Fibroblast of peridontal ligament (primary cell): ENCODE data around the gene ACBD4.
A peak's percentile ranks its signal among the peaks of the same experiment; 100 is the strongest.

Experiments
- DNase-seq: peaks from one replicate; pipeline ENCODE4 v3.0.0-alpha.2; 2010; ENCODE audit errors: extremely low read depth

Gene ACBD4

DNA sequence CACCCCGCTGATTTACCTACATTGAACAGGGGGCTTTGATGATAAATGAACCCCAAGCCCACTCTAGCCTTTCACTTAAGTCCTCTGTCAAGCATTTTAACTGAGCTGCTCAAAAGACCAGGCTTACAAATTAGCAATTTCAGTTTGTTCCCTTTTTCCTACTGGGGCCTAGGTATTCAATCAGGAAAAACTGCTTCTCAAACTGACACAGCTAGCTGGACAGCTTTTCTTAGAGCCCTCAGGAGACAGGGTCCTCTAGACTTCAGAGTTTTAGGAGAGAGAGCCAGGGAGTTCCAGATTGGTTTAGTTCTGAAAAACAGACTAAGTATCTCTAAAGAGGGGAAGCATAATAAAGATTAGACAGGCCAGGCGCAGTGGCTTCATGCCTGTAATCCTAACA is 20.0 kb downstream of the ACBD4 start:
- no peak for DNase-seq

DNA sequence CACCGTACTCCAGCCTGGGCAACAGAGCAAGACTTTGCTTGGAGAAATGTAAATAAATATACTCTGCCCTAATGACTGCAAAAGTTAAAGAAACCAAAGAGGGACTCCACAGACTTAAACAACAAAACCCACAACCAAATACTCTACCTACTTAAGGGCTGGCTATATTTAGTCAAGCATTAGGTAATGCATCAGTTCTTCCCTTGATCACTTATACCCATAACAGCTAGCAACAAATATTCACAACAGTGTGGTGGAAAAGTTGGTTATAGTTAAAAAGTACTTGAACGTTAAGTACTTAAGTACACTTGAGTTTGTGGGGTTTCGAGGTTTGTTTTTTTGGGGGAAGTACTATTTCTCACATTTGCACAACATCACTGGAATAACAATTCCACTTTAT is 20.8 kb downstream of the ACBD4 start:
- no peak for DNase-seq

DNA sequence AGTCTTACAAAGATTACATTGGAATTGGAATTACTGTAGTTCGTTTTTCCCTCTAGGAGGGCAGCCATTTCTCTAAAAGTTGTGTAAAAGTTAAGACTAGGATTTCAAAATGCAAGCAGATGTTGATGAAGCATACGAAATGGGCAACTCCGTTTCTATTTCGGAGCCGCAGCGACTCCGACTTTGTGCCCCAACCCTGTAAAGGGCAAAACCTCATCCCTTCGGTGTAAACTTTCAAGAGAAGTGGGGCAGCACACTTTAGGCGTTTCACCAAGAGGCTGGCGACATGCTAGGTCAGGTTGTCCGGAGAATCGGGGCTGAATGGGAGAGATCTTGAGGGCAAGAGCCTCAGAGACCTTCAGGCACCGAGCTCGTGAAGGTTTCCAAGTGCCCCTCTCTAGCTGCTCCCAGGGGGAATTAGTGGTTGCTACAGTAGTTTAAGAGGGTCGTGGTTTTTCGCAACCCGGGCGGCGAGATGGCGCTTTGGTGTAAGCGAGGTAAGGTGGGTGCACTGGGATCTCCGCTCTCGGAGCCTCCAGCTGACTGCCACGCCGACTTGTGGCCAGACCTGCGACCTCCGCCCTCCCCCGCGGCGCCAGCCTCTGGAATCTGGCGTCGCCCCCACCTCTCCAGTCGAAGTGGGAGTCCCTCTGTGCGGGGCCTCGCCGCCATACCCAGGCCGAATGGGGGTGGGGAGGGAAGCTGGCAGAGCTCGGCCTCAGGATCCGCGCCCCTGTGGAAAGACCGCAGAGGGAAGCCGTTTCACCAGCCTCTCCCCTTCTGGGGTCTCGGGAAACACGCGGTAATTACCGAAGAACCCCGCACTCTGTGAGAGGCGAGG is 25.2 kb downstream of the ACBD4 start:
- DNase-seq = peak; percentile 52

DNA sequence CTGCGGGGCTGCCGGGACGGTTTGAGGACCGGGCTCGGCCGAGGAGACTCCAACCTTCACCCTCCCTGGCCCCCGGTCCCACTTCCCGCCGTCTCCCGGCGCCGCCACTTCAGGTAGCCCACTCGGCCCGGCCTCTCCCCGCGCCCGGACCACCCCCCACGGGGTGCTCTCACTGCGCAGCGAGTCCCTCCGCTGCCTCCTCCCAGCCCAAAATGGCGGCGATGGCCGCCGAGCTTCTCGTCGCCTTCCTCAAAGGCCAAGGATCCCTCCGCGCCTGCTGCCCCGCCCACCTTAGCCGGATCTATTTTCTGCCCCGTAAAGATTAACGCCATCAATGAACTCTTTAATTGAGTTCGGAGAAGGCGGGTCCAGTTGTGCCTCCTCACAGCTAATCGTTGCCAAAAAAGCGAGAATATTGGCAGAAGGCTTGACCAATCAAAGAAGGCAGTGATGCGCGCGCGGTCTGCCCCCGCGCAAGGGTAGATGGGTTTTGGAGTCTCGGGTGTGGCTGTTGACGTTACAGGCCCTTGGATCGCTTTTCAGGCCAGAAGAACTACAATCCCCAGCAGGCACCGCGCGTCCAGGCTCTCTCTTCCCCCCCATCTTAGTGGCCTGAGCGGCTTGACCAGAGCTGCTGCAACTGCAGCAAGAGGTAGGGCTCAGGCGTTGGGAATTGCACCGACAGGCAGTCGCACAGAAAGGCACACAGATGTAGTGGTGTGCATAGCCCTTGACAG is 26.0 kb downstream of the ACBD4 start, which contains the start of gene HEXIM2:
Gene HEXIM2 (plus strand): TSS at position 588 of the 737 bp plus-strand sequence. CDS start 919 bp downstream, outside the sequence.
- DNase-seq = peak; percentile 100

DNA sequence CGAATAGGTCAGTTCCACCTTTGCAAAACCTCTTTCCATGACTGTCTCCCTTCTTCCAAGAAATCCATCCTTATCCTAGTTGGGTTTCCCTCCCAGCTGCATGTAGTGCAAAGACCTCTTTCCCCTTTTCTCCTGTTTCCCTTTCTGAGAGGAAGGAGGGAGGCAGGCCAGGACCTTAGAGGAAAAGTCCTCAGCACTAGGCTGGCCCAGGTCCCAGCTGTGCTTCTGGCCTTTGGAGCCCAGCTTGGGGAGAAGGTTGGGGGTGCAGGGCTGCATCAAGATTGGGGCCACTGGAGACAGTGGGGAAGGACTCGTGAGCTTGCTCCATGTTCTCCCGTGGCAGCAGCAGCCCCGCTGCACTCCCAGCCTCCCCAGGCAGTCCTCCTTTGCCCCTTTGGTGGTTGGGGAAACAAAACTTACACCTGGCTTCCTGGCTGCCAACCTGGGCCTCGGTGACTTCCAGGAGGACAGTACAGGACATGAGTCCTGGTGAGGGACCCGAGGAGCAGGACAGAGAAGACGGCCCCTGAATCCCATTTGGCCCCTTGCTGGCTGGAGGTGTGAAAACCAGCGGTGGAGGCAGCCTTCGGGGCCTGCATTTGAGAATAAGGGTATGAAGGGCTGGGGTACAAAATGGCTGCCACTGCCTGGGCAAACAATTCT is 26.7 kb downstream of the ACBD4 start:
- DNase-seq = no peak

DNA sequence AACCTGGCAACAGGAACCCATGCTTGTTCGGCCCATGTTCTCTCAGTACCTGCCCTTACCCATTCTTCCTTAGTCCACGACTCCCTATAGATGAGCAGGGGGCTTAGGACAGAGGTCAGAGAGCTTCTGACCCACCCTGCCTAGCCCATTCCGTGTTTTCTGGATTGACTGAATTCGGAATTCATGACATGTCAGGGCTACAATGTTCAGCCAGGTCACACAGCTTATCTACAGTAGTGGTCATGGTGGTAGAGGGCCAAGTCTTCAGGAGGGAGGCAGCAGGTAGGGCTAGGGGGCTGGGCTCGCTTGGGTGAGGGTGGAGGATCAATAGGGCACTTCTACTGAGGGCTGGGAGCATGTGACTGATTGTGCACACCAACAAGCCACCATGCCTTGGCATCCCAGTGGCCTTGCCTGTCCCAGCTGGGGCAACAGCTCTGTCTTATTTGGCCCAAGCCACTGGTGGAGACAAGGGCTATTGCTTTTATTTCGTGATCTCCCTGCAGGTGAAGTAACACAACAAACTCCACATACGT is 29.3 kb downstream of the ACBD4 start:
- DNase-seq = no peak

DNA sequence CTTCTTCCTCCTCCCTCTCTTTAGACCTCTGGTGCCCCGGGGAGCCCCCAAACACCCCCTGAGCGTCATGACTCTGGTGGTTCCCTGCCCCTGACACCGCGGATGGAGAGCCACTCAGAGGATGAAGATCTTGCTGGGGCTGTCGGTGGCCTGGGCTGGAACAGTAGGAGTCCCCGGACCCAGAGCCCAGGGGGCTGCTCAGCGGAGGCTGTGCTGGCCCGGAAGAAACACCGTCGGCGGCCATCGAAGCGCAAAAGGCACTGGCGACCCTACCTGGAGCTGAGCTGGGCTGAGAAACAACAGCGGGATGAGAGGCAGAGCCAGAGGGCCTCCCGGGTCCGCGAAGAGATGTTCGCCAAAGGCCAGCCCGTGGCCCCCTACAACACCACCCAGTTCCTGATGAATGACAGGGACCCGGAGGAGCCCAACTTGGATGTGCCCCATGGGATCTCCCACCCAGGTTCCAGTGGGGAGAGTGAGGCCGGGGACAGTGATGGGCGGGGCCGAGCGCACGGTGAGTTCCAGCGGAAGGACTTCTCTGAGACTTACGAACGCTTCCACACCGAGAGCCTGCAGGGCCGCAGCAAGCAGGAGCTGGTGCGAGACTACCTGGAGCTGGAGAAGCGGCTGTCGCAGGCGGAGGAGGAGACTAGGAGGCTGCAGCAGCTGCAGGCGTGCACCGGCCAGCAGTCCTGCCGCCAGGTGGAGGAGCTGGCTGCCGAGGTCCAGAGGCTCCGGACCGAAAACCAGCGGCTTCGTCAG is 33.7 kb downstream of the ACBD4 start:
- no peak for DNase-seq

DNA sequence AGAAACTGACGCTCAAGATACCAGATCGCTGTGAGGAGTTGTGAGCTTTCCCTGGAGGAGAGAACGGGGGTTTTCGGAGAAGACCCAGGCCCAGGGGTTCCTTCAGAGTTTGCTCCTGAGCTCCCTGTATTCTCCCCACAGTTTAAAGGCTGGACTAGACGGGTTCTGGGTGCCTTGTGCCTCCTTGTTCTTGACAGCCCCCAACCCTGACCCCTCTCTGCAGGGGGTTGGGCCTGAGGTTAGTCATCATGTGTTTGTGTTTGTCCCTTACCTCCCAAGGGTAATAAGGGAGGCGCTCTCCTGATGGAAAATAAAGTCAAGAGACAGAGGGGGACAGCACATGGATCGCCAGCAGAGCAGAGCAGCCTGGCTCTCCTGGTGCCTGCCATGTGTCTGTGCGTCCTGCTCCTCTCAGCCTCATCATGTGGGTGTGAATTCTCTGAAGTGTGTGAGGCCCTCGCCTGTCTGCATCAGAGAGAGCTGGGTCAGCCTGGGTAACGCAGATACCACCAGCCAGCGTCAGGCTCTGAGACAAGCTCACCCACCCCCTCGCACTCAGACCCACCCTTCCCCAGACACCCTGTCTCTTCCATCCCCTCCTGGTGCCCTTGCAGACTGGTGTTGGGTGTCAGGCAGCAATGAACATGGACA is 34.9 kb downstream of the ACBD4 start:
- no peak for DNase-seq

DNA sequence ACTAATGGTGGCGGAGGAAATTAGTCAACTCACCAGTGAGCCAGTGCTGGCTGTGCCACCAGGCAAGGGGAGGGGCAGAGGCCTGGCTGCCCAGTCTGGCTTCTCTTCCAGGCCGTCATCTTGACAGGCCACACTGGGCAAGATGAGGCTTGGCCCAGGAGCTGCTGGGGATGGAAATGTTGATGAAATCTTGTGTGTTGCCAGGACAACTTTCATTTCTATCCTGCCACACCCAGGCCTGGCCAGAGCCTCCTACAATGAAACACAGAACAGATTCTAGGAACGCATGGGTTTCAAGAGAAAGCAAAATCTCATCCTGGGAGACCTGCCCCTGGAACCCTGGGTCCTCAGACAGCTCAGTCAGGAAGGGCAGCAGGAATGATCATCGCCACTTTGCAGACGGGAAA is 35.4 kb downstream of the ACBD4 start:
- peak; percentile 87 for DNase-seq

DNA sequence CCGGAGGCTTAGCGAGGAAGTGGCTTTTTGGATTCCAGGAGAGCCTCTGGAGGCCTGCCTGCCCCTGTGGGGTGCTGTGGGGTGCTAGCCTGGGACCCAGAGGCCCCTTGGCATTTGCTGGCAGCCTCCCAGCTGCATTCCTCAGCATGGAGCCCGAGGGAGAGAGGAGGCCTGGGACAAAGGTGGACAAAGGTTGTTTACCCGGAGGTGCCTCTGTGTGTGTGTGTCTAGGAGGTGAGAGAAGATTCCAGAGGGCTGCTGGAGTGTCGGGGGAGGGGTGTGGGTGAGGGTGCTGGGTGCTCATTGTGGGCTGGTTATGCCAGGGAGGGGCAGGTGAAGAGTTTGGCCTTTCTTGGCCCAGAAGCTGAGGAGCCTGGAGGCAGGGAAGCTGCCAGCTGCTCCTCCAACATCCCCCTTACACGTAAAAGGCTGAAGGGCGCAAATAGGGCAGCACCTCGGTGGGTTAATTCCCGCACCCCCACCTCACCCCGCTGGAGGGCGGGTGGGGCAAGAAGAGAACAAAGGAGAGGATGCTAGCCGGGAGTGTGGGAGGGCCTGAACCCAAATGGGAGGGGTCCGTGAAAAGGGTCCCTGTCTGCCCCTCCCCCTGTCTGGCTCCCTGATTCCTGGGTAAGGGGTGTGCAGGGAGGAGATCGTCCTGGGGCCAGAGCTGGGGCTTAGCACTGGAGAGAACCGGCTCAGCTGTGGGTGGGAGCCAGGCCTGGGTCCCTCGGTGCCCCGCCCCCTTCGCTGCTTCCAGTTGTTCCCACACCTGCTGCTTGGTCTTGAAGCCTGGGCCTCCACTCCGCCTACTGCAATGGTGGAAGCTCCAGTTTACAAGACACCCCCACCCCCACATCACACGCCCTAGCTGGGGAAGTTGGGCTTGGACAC is 36.1 kb downstream of the ACBD4 start:
- no peak for DNase-seq

DNA sequence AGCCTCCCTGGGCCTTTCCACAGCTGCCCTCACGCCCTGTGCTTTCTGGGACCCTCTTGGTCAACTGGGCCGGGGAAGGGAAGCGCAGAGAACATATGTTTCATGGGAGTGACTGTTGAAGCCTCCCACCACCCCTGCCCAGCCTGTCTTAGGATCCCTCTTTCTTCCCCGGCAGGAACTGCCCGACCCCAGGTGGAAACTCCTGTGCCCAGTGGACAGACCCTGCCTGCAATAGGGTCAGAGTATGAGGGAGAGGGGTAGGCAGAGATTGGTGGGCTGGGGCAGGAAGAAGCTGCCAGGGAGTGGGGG is 36.7 kb downstream of the ACBD4 start:
- DNase-seq = no peak

DNA sequence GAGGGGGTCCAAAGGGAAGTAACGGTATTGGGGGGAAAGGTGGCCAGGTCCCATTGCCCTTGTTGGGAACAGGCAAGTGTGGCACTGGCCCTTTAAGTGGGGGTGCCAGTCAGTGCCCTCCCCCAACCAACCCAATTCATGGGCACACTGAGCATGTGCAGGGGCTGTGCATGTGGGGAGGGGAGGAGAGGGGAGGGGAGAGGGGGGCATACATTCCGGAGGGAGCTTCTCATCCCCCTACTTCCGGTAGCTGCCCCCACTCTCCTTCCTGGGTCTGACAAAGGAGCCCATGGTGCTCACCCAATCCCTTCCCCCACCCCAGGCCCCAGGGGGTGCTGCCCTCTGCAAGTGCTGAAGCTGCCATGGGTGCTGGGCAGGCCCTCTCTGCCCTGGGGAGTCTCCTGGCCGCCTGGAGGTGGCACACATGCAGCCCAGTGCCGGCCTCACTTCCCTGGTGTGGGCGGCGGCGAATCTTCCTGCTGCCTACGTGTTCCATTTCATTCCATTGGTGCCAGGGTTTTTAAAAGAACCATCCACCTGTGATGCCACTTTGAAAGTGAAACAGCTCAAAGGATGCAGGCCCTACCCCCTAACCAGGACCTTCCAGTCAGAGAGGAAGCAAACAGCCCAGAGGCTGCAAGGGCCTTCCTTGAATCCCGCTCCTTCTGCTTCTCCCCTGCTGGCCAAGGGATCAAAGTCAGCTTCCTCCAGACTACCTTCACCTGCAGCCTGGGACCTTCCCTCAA is 37.2 kb downstream of the ACBD4 start:
- peak; percentile 60 for DNase-seq

DNA sequence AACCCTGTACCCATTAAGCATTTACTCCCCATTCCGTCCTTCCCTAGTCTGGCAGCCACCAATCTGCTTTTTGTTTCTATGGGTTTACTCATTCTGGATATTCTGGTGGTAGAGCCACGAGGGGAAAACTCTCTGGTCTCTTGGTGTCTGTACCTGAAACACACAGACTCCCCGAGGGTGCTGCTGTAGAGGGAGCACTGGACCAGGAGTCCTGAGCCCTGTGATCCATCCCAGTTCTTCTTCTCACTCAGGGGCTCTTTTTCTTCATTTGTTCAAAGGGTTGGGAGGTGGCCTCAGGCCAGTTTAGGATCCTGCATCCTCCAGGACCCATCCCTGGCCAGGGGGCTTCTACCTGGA is 40.2 kb downstream of the ACBD4 start:
- DNase-seq = no peak

DNA sequence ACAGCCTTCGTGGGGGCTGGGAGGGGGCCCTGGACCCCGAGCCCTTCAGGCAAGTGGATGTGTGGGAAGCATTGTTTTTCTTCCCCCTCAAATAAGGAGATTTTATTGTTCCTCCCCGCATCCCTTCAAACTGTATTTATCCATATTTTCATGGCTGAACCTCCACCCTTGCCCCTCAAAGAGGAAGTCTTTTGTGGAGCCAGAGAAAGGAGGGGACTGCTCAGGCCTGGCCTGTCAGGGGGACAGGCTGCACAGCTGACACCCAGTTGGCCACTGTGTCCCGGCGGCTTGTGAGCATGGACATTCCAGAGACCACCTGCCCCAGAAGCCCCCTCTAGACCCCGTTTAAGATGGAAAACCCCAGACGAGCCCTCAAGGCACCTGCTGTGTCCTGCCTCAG is 42.1 kb downstream of the ACBD4 start:
- no peak for DNase-seq

DNA sequence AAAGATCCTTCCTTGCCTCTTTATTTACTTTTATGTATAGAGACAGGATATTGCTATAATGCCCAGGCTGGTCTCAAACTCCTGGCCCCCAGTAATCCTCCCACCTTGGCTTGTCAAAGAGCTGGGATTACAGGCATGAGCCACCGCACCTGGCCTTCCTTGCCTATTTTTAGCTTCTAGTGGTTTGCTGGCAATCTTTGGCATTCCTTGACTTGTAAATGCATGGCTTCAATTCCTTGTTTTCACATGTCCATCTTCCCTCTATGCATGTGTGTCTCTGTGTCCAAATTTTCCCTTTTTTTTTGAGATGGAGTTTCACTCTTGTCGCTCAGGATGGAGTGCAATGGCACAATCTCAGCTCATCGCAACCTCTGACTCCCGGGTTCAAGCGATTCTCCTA is 48.7 kb downstream of the ACBD4 start:
- DNase-seq = no peak

DNA sequence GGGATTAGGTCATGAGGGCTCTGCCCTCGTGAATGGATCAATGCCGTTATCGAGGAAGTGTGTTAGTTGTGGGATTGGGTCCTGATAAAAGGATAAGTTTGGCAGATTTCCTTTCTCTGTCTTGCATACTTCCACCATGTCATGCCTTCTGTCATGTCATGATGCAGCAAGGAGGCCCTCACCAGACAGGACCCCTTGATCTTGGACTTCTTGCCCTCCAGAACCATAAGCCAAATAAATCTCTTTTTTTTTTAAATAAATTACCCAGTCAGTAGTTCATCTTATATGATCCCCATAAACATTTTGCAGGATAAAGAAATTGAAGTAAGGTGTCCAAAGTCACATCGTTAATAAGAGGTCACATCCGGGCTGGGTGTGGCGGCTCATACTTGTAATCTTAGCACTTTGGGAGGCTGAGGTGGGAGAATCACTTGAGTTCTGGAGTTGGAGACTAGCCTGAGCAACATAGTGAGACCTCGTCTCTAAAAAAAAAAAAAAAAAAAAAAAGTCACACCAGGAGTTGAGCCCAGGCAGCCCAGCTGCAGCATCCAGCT is 51.4 kb downstream of the ACBD4 start:
- DNase-seq = no peak

DNA sequence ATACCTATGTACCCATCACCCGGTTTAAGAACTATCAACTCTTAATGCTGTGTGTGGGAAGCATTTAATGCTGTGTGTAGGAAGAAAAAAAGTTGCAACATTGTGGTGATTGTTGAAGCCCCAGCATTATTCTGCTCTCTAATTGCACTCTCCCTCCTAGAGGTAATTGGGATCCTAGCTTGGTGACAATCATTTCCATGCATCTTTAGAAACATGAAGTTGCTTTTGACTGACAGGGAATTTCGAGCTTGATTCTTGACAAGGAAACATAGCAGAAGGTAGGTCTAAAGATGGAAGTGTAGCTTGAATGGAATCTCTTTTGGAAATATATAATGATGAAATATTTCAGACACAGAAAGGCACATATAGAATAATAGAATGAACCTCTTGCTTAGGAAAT is 53.5 kb downstream of the ACBD4 start:
- DNase-seq = no peak

DNA sequence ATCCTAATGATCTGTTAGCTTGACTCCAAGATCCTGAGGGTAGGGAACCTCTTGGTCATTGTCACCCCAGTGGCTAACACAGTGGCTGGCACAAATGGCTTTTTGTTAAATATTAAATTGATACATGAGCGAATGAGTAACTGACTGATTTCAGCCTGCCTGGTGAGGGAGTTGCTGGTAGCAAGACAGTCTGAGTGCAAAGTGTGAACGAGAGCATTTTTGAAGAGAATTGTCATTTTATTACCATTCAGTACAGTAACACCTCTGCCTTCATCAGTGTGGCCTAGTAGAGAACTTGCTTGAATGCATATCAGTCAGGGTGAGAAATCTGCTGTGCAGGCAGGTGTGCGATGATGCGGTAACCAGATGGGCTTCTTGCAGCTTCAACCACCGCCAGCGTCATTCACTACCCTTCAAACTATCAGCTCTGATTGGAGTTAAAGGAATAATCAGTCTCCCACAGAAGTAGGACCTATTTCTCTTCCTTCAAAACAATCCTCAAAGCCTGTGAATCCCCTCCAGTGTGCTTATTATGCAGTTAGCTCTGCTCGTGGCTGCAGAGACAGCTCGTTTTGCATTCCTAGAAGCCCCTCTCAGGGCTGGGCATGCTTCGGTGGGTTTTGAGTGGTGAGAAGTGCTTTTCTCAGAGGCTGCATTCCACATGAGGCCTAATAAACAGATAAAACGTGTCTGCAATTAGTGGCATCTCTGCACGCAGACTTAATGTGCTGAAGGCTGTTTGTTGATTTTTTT is 55.2 kb downstream of the ACBD4 start:
- no peak for DNase-seq
